Activated CD8-positive, alpha-beta T cell treated with anti-CD3 and anti-CD28 coated beads for 36 hours (primary cell): Measurements from ENCODE around the gene RPUSD3. TPM values are rescaled to one million over a fixed set of nuclear protein-coding genes. Genes with fewer than 3 reads are reported as not detected.

Experiments used
- ATAC-seq: fragments of 200-7000 bp; cut with Tn5 transposase; one replicate; pipeline ENCODE4 v1.10.0; 2021; ENCODE audit warnings: mild to moderate bottlenecking, moderate library complexity
- CTCF ChIA-PET: fragments of 350-600 bp; sonication (Branson Sonifier 250); formaldehyde crosslinking; loops from one replicate; lab custom pipeline; 2021; ENCODE audit warnings: antibody characterized with exemption; lab: Charles Lee
- POLR2A ChIA-PET: fragments of 350-600 bp; sonication (Branson Sonifier 250); formaldehyde crosslinking; loops from one replicate; lab custom pipeline; 2021; ENCODE audit warnings: antibody characterized with exemption; lab: Charles Lee
- DNase-seq: peaks from one replicate; pipeline ENCODE4 v3.0.0-alpha.2; 2020
- H3K27ac Mint-ChIP-seq: one replicate; pipeline ENCODE4 v1.8.0; 2021; ENCODE audit warnings: mild to moderate bottlenecking, mixed read lengths
- H3K27me3 Mint-ChIP-seq: one replicate; pipeline ENCODE4 v1.8.0; 2021; ENCODE audit warnings: mixed read lengths
- H3K36me3 Mint-ChIP-seq: one replicate; pipeline ENCODE4 v1.8.0; 2021; ENCODE audit warnings: low read depth, mixed read lengths
- H3K4me1 Mint-ChIP-seq: one replicate; pipeline ENCODE4 v1.8.0; 2021; ENCODE audit warnings: low read depth, mixed read lengths
- H3K4me3 Mint-ChIP-seq: one replicate; pipeline ENCODE4 v1.8.0; 2021; ENCODE audit warnings: mild to moderate bottlenecking, moderate library complexity, mixed read lengths
- H3K9me3 Mint-ChIP-seq: one replicate; pipeline ENCODE4 v1.8.0; 2021; ENCODE audit warnings: mixed read lengths
- intact Hi-C: fragments of 100-400 bp; cut with micrococcal nuclease; formaldehyde crosslinking; loops from one replicate; pipeline ENCODE4 v1.10.0; 2022
- total RNA-seq, 2 experiments: library from RNA; stranded (reverse); gene quantifications; one replicate each; pipeline ENCODE4 v1.2.3, GENCODE V29; 2021
- TF ChIP-seq, protein P1 (sequence below): fragments of 200-600 bp; IDR thresholded peaks from one replicate; pipeline ENCODE4 v1.8.0; 2022; ENCODE audit warnings: antibody characterized with exemption, mild to moderate bottlenecking

Gene RPUSD3
- 10 to 100 TPM; 78.8 to 83.5 TPM for total RNA-seq

DNA sequence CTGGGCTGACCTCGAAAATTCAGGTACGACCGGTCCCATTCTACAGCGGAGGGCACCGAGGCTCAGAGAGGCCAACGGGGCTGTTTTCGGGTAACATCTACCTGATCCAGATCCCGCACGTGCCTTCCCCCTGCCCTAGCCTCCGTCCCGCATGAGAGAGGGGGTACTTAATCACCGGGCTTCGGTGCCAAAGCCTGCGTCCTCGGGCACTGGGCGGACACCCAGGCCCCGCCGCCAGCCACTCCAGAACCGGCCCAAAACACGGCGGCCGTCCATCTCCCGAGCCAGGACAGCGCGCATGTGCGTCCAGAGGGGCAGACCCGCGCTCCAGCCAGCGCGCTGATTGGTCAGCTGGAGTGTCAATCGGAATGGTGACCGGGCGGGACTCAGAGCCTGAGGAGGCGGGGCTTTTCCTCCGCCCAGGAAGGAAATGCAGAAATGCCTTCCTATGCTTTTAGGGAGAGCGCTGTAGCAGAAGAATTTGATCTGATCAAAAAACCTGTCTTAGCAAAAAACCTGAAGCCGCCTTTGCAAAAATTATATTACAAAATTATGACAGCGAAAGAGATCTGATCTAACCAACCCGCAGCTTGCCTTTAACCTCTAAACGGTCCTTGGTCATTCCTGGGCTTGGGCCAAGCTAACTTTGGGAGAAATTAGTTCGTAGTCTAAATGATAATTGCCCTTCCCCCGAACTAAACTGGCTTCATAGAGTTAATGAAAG, at the start of gene RPUSD3:
RPUSD3 (minus strand) TSS at position 294 of the 724 bp plus-strand sequence; CDS start at position 276, 18 bp downstream.
- peak; percentile 99 for ATAC-seq
- H3K9me3 Mint-ChIP-seq, result no peaks in the 10 kb centered on the region
- H3K27me3 Mint-ChIP-seq, result no peaks in the 10 kb centered on the region
- peak within 1 kb of the TSS; percentile 98 for H3K4me3 Mint-ChIP-seq
- H3K36me3 Mint-ChIP-seq, result peaks cover 26% of the 10 kb centered on the region
- H3K4me1 Mint-ChIP-seq, result peaks cover 26% of the 10 kb centered on the region
- H3K27ac Mint-ChIP-seq, result peak within 1 kb of the TSS; percentile 95
- intact Hi-C loops, result no loop called here
- POLR2A ChIA-PET, result interaction anchor here (0.8 to 1.5 kb wide), 8 partner anchors 12 to 135 kb away, joined by 3 to 9 read pairs (median 3); partner anchors contain the start of genes ARPC4 and TADA3
- CTCF ChIA-PET, result interaction anchor here (0.8 to 1.5 kb wide), 5 partner anchors 36 to 113 kb away, joined by 3 to 6 read pairs (median 4); partner anchors contain the start of gene CRELD1
- peak; percentile 97 for DNase-seq
- TF ChIP-seq, protein P1, sequence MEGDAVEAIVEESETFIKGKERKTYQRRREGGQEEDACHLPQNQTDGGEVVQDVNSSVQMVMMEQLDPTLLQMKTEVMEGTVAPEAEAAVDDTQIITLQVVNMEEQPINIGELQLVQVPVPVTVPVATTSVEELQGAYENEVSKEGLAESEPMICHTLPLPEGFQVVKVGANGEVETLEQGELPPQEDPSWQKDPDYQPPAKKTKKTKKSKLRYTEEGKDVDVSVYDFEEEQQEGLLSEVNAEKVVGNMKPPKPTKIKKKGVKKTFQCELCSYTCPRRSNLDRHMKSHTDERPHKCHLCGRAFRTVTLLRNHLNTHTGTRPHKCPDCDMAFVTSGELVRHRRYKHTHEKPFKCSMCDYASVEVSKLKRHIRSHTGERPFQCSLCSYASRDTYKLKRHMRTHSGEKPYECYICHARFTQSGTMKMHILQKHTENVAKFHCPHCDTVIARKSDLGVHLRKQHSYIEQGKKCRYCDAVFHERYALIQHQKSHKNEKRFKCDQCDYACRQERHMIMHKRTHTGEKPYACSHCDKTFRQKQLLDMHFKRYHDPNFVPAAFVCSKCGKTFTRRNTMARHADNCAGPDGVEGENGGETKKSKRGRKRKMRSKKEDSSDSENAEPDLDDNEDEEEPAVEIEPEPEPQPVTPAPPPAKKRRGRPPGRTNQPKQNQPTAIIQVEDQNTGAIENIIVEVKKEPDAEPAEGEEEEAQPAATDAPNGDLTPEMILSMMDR, result no peak

DNA sequence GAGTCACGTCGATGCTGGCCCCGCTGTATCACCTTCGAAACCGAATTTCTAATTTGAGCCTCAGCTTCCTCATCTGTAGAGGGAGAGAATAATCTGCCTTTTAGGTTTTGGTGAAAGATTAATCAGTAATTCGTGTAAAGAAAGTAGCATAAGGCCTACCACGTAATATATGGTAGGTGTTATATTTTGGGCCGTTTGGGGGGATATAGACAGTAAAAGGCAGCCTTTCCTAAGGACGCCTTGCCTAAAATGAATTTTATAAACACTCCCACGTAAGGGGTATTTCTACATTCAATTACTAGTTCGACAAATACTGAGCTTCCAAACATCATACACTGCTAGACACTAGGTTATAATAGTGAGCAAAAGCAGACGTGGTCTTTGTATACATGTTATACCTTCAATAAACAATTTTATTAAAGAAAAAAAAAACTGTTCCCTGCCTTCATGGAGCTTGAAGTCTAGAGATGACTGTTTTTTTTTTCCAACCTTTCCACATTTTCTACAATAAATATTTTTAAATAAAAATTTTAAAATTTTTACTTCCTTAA, 47.3 kb upstream of the RPUSD3 start:
- peaks cover 42% of the 10 kb centered on the region for H3K36me3 Mint-ChIP-seq
- H3K27me3 Mint-ChIP-seq, result no peaks in the 10 kb centered on the region
- TF ChIP-seq, protein P1, result no peak
- CTCF ChIA-PET, result interaction anchor here (0.7 to 2.0 kb wide), 7 partner anchors 11 to 164 kb away, joined by 3 to 12 read pairs (median 3); partner anchors contain the start of genes CIDEC, CRELD1 and IL17RE
- H3K4me3 Mint-ChIP-seq, result peak overlapping the region; percentile 99
- H3K9me3 Mint-ChIP-seq, result peaks cover 5% of the 10 kb centered on the region
- POLR2A ChIA-PET, result interaction anchor here (0.8 to 7.7 kb wide), 13 partner anchors 11 to 62 kb away, joined by 3 to 57 read pairs (median 4); partner anchors contain the start of genes CIDEC, CRELD1 and IL17RE
- H3K27ac Mint-ChIP-seq, result peak overlapping the region; percentile 99
- ATAC-seq (no peak), DNase-seq (no peak)
- H3K4me1 Mint-ChIP-seq, result peaks cover 31% of the 10 kb centered on the region
- intact Hi-C loops, result no loop called here

GRCh38 chr3:9890249-9891071, 46.7 kb upstream of the RPUSD3 start, which contains the start of gene JAGN1:
JAGN1 (plus strand) TSS chr3:9890610; CDS start chr3:9890723, 113 bp downstream.
- Mint-ChIP-seq H3K4me3 (peak within 1 kb of the TSS; percentile 99), H3K27ac (peak within 1 kb of the TSS; percentile 99), H3K27me3 (no peaks in the 10 kb centered on the region), H3K36me3 (peaks cover 39% of the 10 kb centered on the region), H3K4me1 (peaks cover 27% of the 10 kb centered on the region), H3K9me3 (peaks cover 5% of the 10 kb centered on the region)
- intact Hi-C loops, result no loop called here
- TF ChIP-seq, protein P1, result no peak
- POLR2A ChIA-PET, result interaction anchor here (0.8 to 7.7 kb wide), 12 partner anchors 11 to 61 kb away, joined by 3 to 57 read pairs (median 4); partner anchors contain the start of genes CIDEC, CRELD1 and IL17RE
- CTCF ChIA-PET, result interaction anchor here (0.9 to 2.0 kb wide), 7 partner anchors 10 to 164 kb away, joined by 3 to 12 read pairs (median 3); partner anchors contain the start of genes CIDEC and CRELD1
- ATAC-seq (peak; percentile 86), DNase-seq (peak; percentile 94)

GRCh38 chr3:9889405-9889804, 45.6 kb upstream of the RPUSD3 start:
- TF ChIP-seq, protein P1, result no peak
- Mint-ChIP-seq H3K36me3 (peaks cover 33% of the 10 kb centered on the region), H3K4me3 (peak overlapping the region; percentile 99), H3K9me3 (peaks cover 2% of the 10 kb centered on the region), H3K27me3 (no peaks in the 10 kb centered on the region), H3K27ac (peak overlapping the region; percentile 99), H3K4me1 (peaks cover 21% of the 10 kb centered on the region)
- DNase-seq (no peak), ATAC-seq (no peak)
- CTCF ChIA-PET, result interaction anchor here (1.4 kb wide), 1 partner anchor 41 kb away, joined by 5 read pairs; no protein-coding TSS in a partner anchor
- POLR2A ChIA-PET, result interaction anchor here (1.6 to 2.7 kb wide), 2 partner anchors 13 to 60 kb away, joined by 3 to 10 read pairs; partner anchors contain the start of gene IL17RE
- intact Hi-C loops, result no loop called here
